Measurements from ENCODE around the gene ARHGEF6.

- no peak for TF ChIP-seq TAF1 (conservative IDR thresholded peaks at IDR 0.05)
- no peak for TF ChIP-seq CTCF (IDR thresholded peaks at IDR 0.05; ENCODE audit: low read depth, low read length, missing input control)
- TF ChIP-seq EGR1 (IDR thresholded peaks at IDR 0.05; ENCODE audit: low read depth in 2 of 2): no peak
- no peak for TF ChIP-seq YY1 (IDR thresholded peaks at IDR 0.05)
- no peak for TF ChIP-seq JUND (IDR thresholded peaks at IDR 0.05)
- no peak for TF ChIP-seq MAX (IDR thresholded peaks at IDR 0.05)
- no peak for TF ChIP-seq FOXA1 (IDR thresholded peaks at IDR 0.05)
- TF ChIP-seq RXRA (IDR thresholded peaks at IDR 0.05): no peak
- no peak for TF ChIP-seq GABPA (IDR thresholded peaks at IDR 0.05 in 1 of 2, conservative IDR thresholded peaks at IDR 0.05 in 1 of 2)
- TF ChIP-seq, protein P1, sequence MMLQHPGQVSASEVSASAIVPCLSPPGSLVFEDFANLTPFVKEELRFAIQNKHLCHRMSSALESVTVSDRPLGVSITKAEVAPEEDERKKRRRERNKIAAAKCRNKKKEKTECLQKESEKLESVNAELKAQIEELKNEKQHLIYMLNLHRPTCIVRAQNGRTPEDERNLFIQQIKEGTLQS (IDR thresholded peaks at IDR 0.05): no peak
- no peak for TF ChIP-seq RAD21 (IDR thresholded peaks at IDR 0.05)
- no peak for TF ChIP-seq REST (IDR thresholded peaks at IDR 0.05)
- TF ChIP-seq HNF4A (conservative IDR thresholded peaks at IDR 0.05): no peak
Measured at GRCh38 chrX:136742721-136743379, 37.9 kb downstream of the ARHGEF6 start.

Measured in liver (tissue), 3 donors.